ENCODE data around the gene RFC1.

DNA sequence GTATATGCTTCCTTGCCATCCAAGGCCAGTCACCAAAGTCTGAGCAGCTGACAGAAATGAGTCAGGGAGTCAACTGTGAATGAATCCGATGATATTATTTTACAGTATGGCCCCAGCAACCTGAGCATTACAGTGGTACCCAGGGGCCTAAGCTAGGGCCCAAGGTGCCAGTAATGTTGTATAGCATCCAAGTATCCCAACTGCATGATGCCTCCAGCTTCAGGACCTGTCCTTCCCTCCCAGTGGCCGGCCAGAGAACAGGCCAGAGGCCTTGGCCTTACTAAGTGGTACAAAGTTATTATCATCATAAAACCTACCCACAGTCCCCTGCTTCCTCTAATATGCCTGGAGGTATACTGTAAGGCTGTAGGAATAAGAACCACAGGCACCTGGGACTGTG lies 79.9 kb downstream of the RFC1 start:
- TF ChIP-seq, protein P1, sequence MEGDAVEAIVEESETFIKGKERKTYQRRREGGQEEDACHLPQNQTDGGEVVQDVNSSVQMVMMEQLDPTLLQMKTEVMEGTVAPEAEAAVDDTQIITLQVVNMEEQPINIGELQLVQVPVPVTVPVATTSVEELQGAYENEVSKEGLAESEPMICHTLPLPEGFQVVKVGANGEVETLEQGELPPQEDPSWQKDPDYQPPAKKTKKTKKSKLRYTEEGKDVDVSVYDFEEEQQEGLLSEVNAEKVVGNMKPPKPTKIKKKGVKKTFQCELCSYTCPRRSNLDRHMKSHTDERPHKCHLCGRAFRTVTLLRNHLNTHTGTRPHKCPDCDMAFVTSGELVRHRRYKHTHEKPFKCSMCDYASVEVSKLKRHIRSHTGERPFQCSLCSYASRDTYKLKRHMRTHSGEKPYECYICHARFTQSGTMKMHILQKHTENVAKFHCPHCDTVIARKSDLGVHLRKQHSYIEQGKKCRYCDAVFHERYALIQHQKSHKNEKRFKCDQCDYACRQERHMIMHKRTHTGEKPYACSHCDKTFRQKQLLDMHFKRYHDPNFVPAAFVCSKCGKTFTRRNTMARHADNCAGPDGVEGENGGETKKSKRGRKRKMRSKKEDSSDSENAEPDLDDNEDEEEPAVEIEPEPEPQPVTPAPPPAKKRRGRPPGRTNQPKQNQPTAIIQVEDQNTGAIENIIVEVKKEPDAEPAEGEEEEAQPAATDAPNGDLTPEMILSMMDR (IDR thresholded peaks at IDR 0.05; ENCODE audit: poor library complexity, severe bottlenecking): no peak
- TF ChIP-seq EZH2 (IDR thresholded peaks at IDR 0.05; ENCODE audit: borderline replicate concordance, insufficient read depth, low read length, poor library complexity, severe bottlenecking) (no peak), SMC3 (conservative IDR thresholded peaks at IDR 0.05; ENCODE audit: poor library complexity) (no peak), EP300 (conservative IDR thresholded peaks at IDR 0.05; ENCODE audit: poor library complexity, severe bottlenecking) (no peak)

Measured in neural cell (in vitro differentiated cells).